CD14-positive monocyte (primary cell): ENCODE data around the gene EPB41. TPM values are rescaled to one million over a fixed set of nuclear protein-coding genes. Genes with fewer than 3 reads are reported as not detected.

ENCODE experiments used
- DNase-seq, 3 donors: peaks; one replicate each; pipeline ENCODE4 v3.0.0-alpha.2; 2011 to 2022
- H2AFZ ChIP-seq: 2 replicates; pipeline ENCODE4 v1.6.0; 2012; ENCODE audit warnings: mild to moderate bottlenecking, low read depth, low read length, inconsistent platforms; ENCODE audit not compliant: insufficient read depth, poor library complexity, severe bottlenecking
- H3K27ac ChIP-seq, 2 donors: 1 replicate in 1 of 2; 2 replicates in 1 of 2; pipeline ENCODE4 v1.5.1; 2012 to 2013; ENCODE audit warnings: low read length in 2 of 2, control low read depth in 1 of 2, inconsistent platforms in 1 of 2, low read depth in 1 of 2, mild to moderate bottlenecking in 1 of 2
- H3K27me3 ChIP-seq, 2 donors: one replicate each; pipeline versions ENCODE4 v1.6.0 to v1.6.1; 2011 to 2013; ENCODE audit warnings: low read length in 2 of 2; ENCODE audit not compliant: control insufficient read depth in 2 of 2, insufficient read depth in 2 of 2
- H3K36me3 ChIP-seq, 2 donors: replicated peaks in 1 of 2; 1 replicate in 1 of 2; 2 replicates in 1 of 2; pipeline versions ENCODE4 v1.5.1 to v1.6.1; 2012 to 2013; ENCODE audit warnings: low read length in 2 of 2, control low read depth in 1 of 2, inconsistent platforms in 1 of 2, mild to moderate bottlenecking in 1 of 2; ENCODE audit not compliant: insufficient read depth in 2 of 2, control insufficient read depth in 1 of 2
- H3K4me1 ChIP-seq, 2 donors: 1 replicate in 1 of 2; 2 replicates in 1 of 2; pipeline versions ENCODE4 v1.5.1 to v1.6.1; 2012 to 2013; ENCODE audit warnings: low read length in 2 of 2, control low read depth in 1 of 2, inconsistent platforms in 1 of 2, mild to moderate bottlenecking in 1 of 2, moderate library complexity in 1 of 2; ENCODE audit not compliant: insufficient read depth in 2 of 2, control insufficient read depth in 1 of 2
- H3K4me2 ChIP-seq: replicated peaks from 2 replicates; pipeline ENCODE3; 2012; ENCODE audit warnings: low read length, moderate library complexity, mild to moderate bottlenecking; ENCODE audit not compliant: poor library complexity, severe bottlenecking; ENCODE audit errors: extremely low read depth
- H3K4me3 ChIP-seq, 3 experiments: fragments of 200-600 bp in 1 of 3; sonication (generic) in 1 of 3; replicated peaks in 1 of 3; 1 replicate in 2 of 3; 2 replicates in 1 of 3; pipeline ENCODE4 v1.5.1; 2011 to 2013; ENCODE audit warnings: low read length in 3 of 3, mild to moderate bottlenecking in 3 of 3, control low read depth in 2 of 3, low read depth in 2 of 3, inconsistent platforms in 1 of 3, moderate library complexity in 1 of 3
- H3K79me2 ChIP-seq: 2 replicates; pipeline ENCODE4 v1.6.0; 2012; ENCODE audit warnings: mild to moderate bottlenecking, control low read depth, inconsistent platforms, low read length, moderate library complexity; ENCODE audit not compliant: insufficient read depth
- H3K9ac ChIP-seq: 2 replicates; pipeline ENCODE4 v1.6.0; 2017; ENCODE audit warnings: low read length, mild to moderate bottlenecking; ENCODE audit not compliant: insufficient read depth, poor library complexity, severe bottlenecking
- H3K9me3 ChIP-seq, 2 donors: replicated peaks in 1 of 2; 1 replicate in 1 of 2; 2 replicates in 1 of 2; pipeline versions ENCODE4 v1.5.1 to v1.6.1; 2012 to 2013; ENCODE audit warnings: low read length in 2 of 2, control low read depth in 1 of 2; ENCODE audit not compliant: control insufficient read depth in 1 of 2, insufficient read depth in 1 of 2
- H4K20me1 ChIP-seq: 2 replicates; pipeline ENCODE4 v1.6.0; 2012; ENCODE audit warnings: mild to moderate bottlenecking, low read length, control low read depth, moderate library complexity; ENCODE audit not compliant: insufficient read depth
- H3K27ac Mint-ChIP-seq, 7 donors: one replicate each; pipeline ENCODE4 v1.8.0; 2020; ENCODE audit warnings: mild to moderate bottlenecking in 7 of 7, mixed read lengths in 7 of 7, moderate library complexity in 6 of 7, inconsistent platforms in 2 of 7
- H3K27me3 Mint-ChIP-seq, 3 donors: one replicate each; pipeline ENCODE4 v1.8.0; 2021 to 2022; ENCODE audit warnings: low read depth in 3 of 3, mild to moderate bottlenecking in 3 of 3, mixed read lengths in 3 of 3, moderate library complexity in 3 of 3, inconsistent platforms in 1 of 3
- H3K36me3 Mint-ChIP-seq, 2 donors: one replicate each; pipeline ENCODE4 v1.8.0; 2020; ENCODE audit warnings: mixed read lengths in 2 of 2, inconsistent platforms in 1 of 2, mild to moderate bottlenecking in 1 of 2
- H3K4me1 Mint-ChIP-seq: one replicate; pipeline ENCODE4 v1.8.0; 2020; ENCODE audit warnings: mild to moderate bottlenecking, mixed read lengths
- H3K4me3 Mint-ChIP-seq, 2 donors: one replicate each; pipeline ENCODE4 v1.8.0; 2020; ENCODE audit warnings: mild to moderate bottlenecking in 2 of 2, mixed read lengths in 2 of 2, moderate library complexity in 1 of 2
- H3K9me3 Mint-ChIP-seq, 7 donors: one replicate each; pipeline ENCODE4 v1.8.0; 2020 to 2022; ENCODE audit warnings: mixed read lengths in 7 of 7, mild to moderate bottlenecking in 6 of 7, moderate library complexity in 6 of 7, inconsistent platforms in 2 of 7
- CTCF ChIP-seq: fragments of 200-600 bp; IDR thresholded peaks from one replicate; pipeline ENCODE4 v1.8.0; 2022; ENCODE audit warnings: antibody characterized with exemption, mild to moderate bottlenecking
- WGBS: methylation state at CpG from one replicate; pipeline ENCODE4 v1.1.5; 2013; ENCODE audit warnings: missing lambda C conversion rate; ENCODE audit not compliant: insufficient coverage; 5-methylcytosine and 5-hydroxymethylcytosine counted together
- intact Hi-C, 2 donors: fragments of 100-400 bp; cut with micrococcal nuclease; formaldehyde crosslinking; loops; one replicate each; pipeline versions ENCODE4 v1.15.0 to v1.15.1; 2023
- polyA plus RNA-seq, 3 donors: library from polyadenylated mRNA; depleted of rRNA in 1 of 3; unstranded in 2 of 3; stranded (reverse) in 1 of 3; fragments of 300-500 nt in 2 of 3; fragments of >200 nt in 1 of 3; fragmentation: Illumina TruSeq in 2 of 3; gene quantifications; 1 replicate in 2 of 3; 2 replicates in 1 of 3; pipeline ENCODE4 v1.2.3, GENCODE V29; 2012 to 2021

The EPB41 gene
- polyA plus RNA-seq, 3 donors: 11.3 to 19.4 (median 18.9) TPM

DNA sequence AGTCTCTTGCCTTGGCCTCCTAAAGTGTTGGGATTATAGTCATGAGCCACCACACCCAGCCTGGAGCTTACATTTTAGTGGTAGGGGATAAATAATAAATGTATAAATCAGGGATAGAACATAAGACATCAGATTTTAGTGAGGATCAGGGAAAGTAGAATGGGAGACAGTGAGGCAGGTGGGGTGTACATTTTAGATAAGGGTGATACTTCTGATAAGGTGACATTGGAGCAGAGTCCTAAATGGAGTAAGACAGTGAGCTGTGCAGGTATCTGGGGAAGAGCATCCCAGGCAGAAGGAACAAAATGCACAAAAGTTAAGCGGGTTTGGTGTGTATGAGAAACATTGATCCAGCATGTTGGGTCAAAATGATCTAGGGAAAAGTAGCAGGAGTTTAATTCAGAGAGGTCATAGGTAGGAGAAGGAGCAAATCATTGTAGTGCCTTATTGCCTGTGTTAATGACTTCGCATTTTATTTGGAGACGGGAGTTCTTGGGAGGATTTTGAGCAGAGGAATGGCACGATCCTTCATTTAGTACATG lies 11.1 kb downstream of the EPB41 start:
- Histone ChIP-seq H3K79me2 (peaks cover 81% of the 10 kb centered on the region), H3K27me3 (no peaks in the 10 kb centered on the region), H4K20me1 (no peaks in the 10 kb centered on the region), H3K9me3 (no peaks in the 10 kb centered on the region), H3K4me2 (no peak overlapping the region), H3K4me3 (no peak overlapping the region), H3K4me1 (peaks cover 33 to 36% of the 10 kb centered on the region in 2 donors), H3K36me3 (no peaks in the 10 kb centered on the region), H3K9ac (no peak overlapping the region), H2AFZ (no peak overlapping the region), H3K27ac (peak overlapping the region in 1 of 2 donors; percentile 45)
- H3K27me3 Mint-ChIP-seq: no peaks in the 10 kb centered on the region
- intact Hi-C loops: no loop called here
- H3K4me1 Mint-ChIP-seq: peaks cover 39% of the 10 kb centered on the region
- DNase-seq: no peak
- peaks cover 0 to 3% of the 10 kb centered on the region in 2 donors for H3K36me3 Mint-ChIP-seq
- peak overlapping the region in 5 of 7 donors; percentile 15 to 72 (median 37) for H3K27ac Mint-ChIP-seq
- TF ChIP-seq CTCF: no peak
- WGBS: 100% methylated on average over 3 of the region's 4 CpGs
- H3K9me3 Mint-ChIP-seq: no peaks in the 10 kb centered on the region
- H3K4me3 Mint-ChIP-seq: no peak overlapping the region

GRCh38 chr1:28926629-28927265 lies 12.4 kb downstream of the EPB41 start:
- H3K4me3 Mint-ChIP-seq: peak overlapping the region; percentile 20 to 56
- Histone ChIP-seq H3K36me3 (no peaks in the 10 kb centered on the region), H3K9me3 (no peaks in the 10 kb centered on the region), H3K4me2 (peak overlapping the region; percentile 70), H3K4me1 (peaks cover 33 to 36% of the 10 kb centered on the region in 2 donors), H3K27me3 (no peaks in the 10 kb centered on the region), H3K4me3 (peak overlapping the region in 2 of 3 experiments; percentile 16 to 67), H3K79me2 (peaks cover 83% of the 10 kb centered on the region), H4K20me1 (no peaks in the 10 kb centered on the region), H2AFZ (no peak overlapping the region), H3K9ac (peak overlapping the region; percentile 24), H3K27ac (peak overlapping the region in 1 of 2 donors; percentile 76)
- peaks cover 0 to 3% of the 10 kb centered on the region in 2 donors for H3K36me3 Mint-ChIP-seq
- no peaks in the 10 kb centered on the region for H3K9me3 Mint-ChIP-seq
- H3K27me3 Mint-ChIP-seq: no peaks in the 10 kb centered on the region
- no CpG with 5 or more reads among the region's 2 CpGs for WGBS
- DNase-seq: peak; percentile 77 to 88 (median 86)
- peaks cover 39% of the 10 kb centered on the region for H3K4me1 Mint-ChIP-seq
- intact Hi-C loops: no loop called here
- TF ChIP-seq CTCF: no peak
- H3K27ac Mint-ChIP-seq: peak overlapping the region; percentile 84 to 91 (median 88)
